Pancreas (tissue), 10 donors: ENCODE data around the gene KIF13A. TPM values are rescaled to one million over a fixed set of nuclear protein-coding genes. Genes with fewer than 3 reads are reported as not detected.

Source experiments
- ATAC-seq, 4 donors: fragments of 200-7000 bp; cut with Tn5 transposase; one replicate each; pipeline versions ENCODE4 v1.8.0 to v1.9.1; 2020; ENCODE audit warnings: mild to moderate bottlenecking in 4 of 4, moderate library complexity in 4 of 4
- DNase-seq, 6 donors: peaks; one replicate each; pipeline ENCODE4 v3.0.0-alpha.2; 2020
- FAIRE-seq: peaks from 2 replicates; lab custom pipeline; 2012; peaks lifted over from hg19 to GRCh38; lab: Jason Lieb, UNC
- H3K27ac ChIP-seq, 4 donors: fragments of 200-600 bp; sonication (generic); 1 replicate in 3 of 4; 2 replicates in 1 of 4; pipeline versions ENCODE4 v1.5.0 to v1.8.0; 2020
- H3K27me3 ChIP-seq, 4 donors: fragments of 200-600 bp; one replicate each; pipeline ENCODE4 v1.8.0; 2021
- H3K36me3 ChIP-seq, 3 donors: fragments of 200-600 bp; sonication (generic) in 1 of 3; one replicate each; pipeline versions ENCODE4 v1.5.0 to v1.8.0; 2020 to 2021
- H3K4me1 ChIP-seq, 3 donors: fragments of 200-600 bp; one replicate each; pipeline ENCODE4 v1.8.0; 2021
- H3K4me3 ChIP-seq, 4 donors: fragments of 200-600 bp; sonication (generic) in 2 of 4; one replicate each; pipeline versions ENCODE4 v1.5.0 to v1.8.0; 2020 to 2021
- H3K9me3 ChIP-seq, 4 donors: fragments of 200-600 bp; one replicate each; pipeline ENCODE4 v1.8.0; 2021
- WGBS, 2 donors: extraction: QIAGEN DNeasy Blood & Tissue Kit; methylation state at CpG; one replicate each; pipeline ENCODE4 v1.1.7; 2013; 5-methylcytosine and 5-hydroxymethylcytosine counted together
- intact Hi-C, 3 donors: fragments of 100-400 bp; cut with DNase I; formaldehyde crosslinking; loops; one replicate each; pipeline versions ENCODE4 v1.11.1 to v1.14.2; 2022
- polyA plus RNA-seq, 2 donors: library from polyadenylated mRNA; stranded (reverse); fragments of 200-250 nt; gene quantifications; one replicate each; pipeline ENCODE4 v1.2.3, GENCODE V29; 2013
- total RNA-seq, 6 donors: library from RNA; stranded (reverse); fragmentation: NEBNext Ultra II Directional in 4 of 6; extraction: Animal tissue kit (Norgen Biotek cat#: 25700) in 4 of 6; gene quantifications; one replicate each; pipeline versions ENCODE4 v1.2.1 to v1.2.4, GENCODE V29; 2021 to 2023
- TF ChIP-seq, protein P1 (sequence below), 4 donors: fragments of 200-600 bp; sonication (generic) in 3 of 4; IDR thresholded peaks; one replicate each; pipeline versions ENCODE4 v1.5.0 to v1.8.0; 2021; ENCODE audit warnings: antibody characterized with exemption in 4 of 4
- donor health status: healthy with polysubstance abuse.
- donor health status: DM: no; HTN: no; CAD: no; lungs with moderate emphysema.
- donor health status: DM: no; HTN: no; CAD: no.
- donor health status: control.
- donor health status: control.
- donor health status: Bipolar disorder and iron deficiency.
- donor health status: DM: yes; HTN: yes; CAD: no.
- donor health status: DM: no; HTN: no; CAD: no.
- donor health status: DM: no; HTN: no; CAD: no.
- donor health status: DM: yes; HTN: yes; CAD: no.

The KIF13A gene
- total and polyA plus RNA-seq, 8 donors: 7.3 to 18.1 (median 12.5) TPM

DNA sequence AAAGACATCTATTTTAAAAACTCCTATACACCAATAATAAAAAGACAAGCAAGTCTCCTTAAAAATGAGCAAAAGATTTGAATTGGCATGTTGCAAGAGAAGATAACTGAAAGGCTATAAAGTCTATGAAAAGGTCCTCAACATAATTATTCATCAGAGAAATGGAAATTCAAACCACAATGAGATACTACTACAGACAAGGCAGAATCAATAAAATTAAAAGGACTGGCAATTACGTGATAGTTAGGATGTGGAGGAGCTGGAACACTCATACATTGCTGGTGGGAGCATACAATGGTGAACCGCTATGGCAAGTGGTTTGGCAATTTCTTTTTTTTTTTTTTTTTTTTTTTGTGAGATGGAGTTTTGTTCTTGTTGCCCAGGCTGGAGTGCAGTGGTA, 43.8 kb upstream of the KIF13A start:
- DNase-seq: no peak
- WGBS, 2 donors: 88 to 90% methylated on average over 2 of the region's 2 CpGs

DNA sequence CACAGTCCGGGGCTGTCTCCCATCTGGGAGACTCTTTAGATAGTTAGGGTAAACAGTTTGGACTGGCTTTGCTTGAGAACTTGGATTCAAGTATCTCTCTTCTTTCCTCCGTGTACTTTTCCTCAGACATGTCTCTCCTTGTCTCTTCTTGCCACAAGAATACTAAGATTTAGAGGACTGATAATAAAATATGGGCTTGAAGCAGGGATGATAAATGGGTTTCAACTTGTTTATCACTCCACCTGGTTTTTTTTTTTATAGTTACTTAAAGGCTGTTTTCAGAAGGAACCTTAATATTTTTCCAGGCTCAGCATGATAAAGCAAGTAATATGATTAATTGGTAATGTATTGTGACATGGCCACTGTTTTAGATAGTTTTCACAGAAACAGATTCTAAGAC, 40.9 kb upstream of the KIF13A start:
- DNase-seq (no peak), FAIRE-seq (no peak), ATAC-seq (no peak)
- no peaks in the 10 kb centered on the region for H3K36me3 ChIP-seq
- H3K4me1 ChIP-seq: no peaks in the 10 kb centered on the region
- intact Hi-C loops: no loop called here
- no peak overlapping the region for H3K4me3 ChIP-seq
- 54 to 59% methylated on average over 2 of the region's 2 CpGs for WGBS, 2 donors
- H3K27ac ChIP-seq: no peak overlapping the region
- TF ChIP-seq, protein P1, sequence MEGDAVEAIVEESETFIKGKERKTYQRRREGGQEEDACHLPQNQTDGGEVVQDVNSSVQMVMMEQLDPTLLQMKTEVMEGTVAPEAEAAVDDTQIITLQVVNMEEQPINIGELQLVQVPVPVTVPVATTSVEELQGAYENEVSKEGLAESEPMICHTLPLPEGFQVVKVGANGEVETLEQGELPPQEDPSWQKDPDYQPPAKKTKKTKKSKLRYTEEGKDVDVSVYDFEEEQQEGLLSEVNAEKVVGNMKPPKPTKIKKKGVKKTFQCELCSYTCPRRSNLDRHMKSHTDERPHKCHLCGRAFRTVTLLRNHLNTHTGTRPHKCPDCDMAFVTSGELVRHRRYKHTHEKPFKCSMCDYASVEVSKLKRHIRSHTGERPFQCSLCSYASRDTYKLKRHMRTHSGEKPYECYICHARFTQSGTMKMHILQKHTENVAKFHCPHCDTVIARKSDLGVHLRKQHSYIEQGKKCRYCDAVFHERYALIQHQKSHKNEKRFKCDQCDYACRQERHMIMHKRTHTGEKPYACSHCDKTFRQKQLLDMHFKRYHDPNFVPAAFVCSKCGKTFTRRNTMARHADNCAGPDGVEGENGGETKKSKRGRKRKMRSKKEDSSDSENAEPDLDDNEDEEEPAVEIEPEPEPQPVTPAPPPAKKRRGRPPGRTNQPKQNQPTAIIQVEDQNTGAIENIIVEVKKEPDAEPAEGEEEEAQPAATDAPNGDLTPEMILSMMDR (IDR thresholded peaks at IDR 0.05): no peak
- H3K9me3 ChIP-seq: no peaks in the 10 kb centered on the region
- no peaks in the 10 kb centered on the region for H3K27me3 ChIP-seq

More for the DNA sequence above, 43.8 kb upstream of the KIF13A start:
- FAIRE-seq: no peak
- Histone ChIP-seq H3K36me3 (no peaks in the 10 kb centered on the region), H3K27ac (no peak overlapping the region), H3K4me1 (no peaks in the 10 kb centered on the region), H3K9me3 (no peaks in the 10 kb centered on the region), H3K4me3 (no peak overlapping the region), H3K27me3 (no peaks in the 10 kb centered on the region)
- intact Hi-C loops: no loop called here
- ATAC-seq: no peak
- TF ChIP-seq, protein P1 (IDR thresholded peaks at IDR 0.05): no peak

DNA sequence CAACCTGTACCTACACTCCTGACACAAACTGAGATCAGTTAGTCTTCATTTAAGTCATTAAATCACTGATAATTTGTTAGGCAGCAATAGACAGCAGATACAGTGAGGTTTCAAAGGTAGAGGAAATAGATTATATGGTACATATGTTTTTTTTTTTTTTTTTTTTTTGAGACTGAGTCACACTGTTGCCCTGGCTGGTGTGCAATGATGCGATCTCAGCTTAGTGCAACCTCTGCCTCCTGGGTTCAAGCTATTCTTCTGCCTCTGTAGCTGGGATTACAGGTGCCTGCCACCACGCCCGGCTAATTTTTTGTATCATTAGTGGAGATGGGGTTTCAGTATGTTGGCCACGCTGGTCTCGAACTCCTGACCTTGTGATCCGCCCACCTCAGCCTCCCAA, 38.2 kb upstream of the KIF13A start:
- Histone ChIP-seq H3K4me3 (no peak overlapping the region), H3K36me3 (no peaks in the 10 kb centered on the region), H3K9me3 (no peaks in the 10 kb centered on the region), H3K27ac (no peak overlapping the region), H3K4me1 (no peaks in the 10 kb centered on the region), H3K27me3 (no peaks in the 10 kb centered on the region)
- 93 to 95% methylated on average over 6 of the region's 6 CpGs for WGBS, 2 donors
- DNase-seq (no peak), FAIRE-seq (no peak), ATAC-seq (no peak)
- TF ChIP-seq, protein P1 (IDR thresholded peaks at IDR 0.05): no peak
- intact Hi-C loops: no loop called here

DNA sequence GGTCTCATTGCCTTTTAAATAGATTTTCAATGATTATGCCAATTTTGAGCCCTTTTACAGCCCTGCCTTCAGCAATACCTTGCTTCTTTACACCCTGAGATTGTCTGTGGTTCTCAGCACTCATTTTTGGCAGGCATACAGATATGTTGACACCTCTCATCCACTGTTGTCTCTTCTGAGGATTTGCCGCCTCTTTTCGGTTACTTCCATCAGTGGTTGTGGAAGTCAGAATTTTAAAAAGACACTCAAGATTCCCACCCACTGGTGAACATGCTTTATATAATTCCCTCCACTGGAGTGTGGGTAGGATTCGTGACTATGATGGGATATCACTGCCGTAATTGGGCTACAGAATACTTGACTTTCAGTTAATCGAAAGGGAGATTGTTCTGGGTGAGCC, 37.4 kb upstream of the KIF13A start:
- FAIRE-seq: no peak
- Histone ChIP-seq H3K4me3 (no peak overlapping the region), H3K36me3 (no peaks in the 10 kb centered on the region), H3K9me3 (no peaks in the 10 kb centered on the region), H3K27me3 (no peaks in the 10 kb centered on the region), H3K4me1 (no peaks in the 10 kb centered on the region), H3K27ac (no peak overlapping the region)
- TF ChIP-seq, protein P1 (IDR thresholded peaks at IDR 0.05): no peak
- 83 to 91% methylated on average over 5 of the region's 5 CpGs for WGBS, 2 donors
- ATAC-seq: no peak
- intact Hi-C loops: no loop called here
- DNase-seq: no peak

DNA sequence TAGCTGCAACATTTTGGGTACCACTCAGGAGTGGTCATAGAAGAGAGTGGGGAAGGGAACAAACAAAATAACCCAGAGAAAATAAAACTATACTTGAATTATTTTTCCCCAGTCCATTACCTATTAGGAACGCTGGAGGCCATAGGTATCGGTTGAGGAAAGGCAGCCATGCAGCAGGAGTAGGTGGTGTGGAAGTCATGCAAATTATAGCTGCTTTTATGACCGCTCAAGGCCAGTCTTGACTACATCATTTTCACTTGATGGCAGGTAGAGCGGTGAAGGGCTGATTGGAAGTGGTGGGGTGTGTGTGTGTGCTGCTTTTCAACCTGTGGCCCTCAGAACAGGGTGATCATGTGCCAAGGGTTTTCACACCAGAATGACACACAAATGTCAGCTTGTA, 36.5 kb upstream of the KIF13A start:
- FAIRE-seq: no peak

More for the DNA sequence above, 36.5 kb upstream of the KIF13A start:
- H3K36me3 ChIP-seq: no peaks in the 10 kb centered on the region
- no peak overlapping the region for H3K4me3 ChIP-seq
- WGBS, 2 donors: 91 to 96% methylated on average over 4 of the region's 4 CpGs
- no peaks in the 10 kb centered on the region for H3K4me1 ChIP-seq
- no peaks in the 10 kb centered on the region for H3K9me3 ChIP-seq
- DNase-seq: no peak
- no peak for ATAC-seq
- H3K27ac ChIP-seq: no peak overlapping the region
- H3K27me3 ChIP-seq: no peaks in the 10 kb centered on the region
- intact Hi-C loops: no loop called here
- TF ChIP-seq, protein P1 (IDR thresholded peaks at IDR 0.05): no peak
